ENCODE data around the gene RAB37.

The RAB37 gene

DNA sequence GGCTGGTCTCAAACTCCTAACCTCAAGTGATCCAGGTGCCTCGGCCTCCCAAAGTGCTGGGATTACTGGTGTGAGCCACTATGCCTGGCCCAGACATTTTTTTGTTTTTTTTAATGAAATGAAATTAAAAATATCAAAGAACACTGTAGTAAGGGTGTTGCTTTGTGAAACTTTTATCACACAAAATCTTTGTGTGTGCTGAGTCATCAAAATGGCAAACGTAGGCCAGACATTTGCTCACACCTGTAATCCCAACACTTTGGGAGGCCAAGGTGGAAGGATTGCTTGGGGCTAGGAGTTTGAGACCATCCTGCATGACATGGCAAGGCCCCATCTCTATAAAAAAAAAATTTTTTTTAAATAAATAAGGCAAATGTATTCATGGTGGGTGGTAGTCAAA, 29.4 kb downstream of the RAB37 start:
- H3K9me3 ChIP-seq (ENCODE audit: insufficient read depth, low read depth, low read length) = no peaks in the 10 kb centered on the region

DNA sequence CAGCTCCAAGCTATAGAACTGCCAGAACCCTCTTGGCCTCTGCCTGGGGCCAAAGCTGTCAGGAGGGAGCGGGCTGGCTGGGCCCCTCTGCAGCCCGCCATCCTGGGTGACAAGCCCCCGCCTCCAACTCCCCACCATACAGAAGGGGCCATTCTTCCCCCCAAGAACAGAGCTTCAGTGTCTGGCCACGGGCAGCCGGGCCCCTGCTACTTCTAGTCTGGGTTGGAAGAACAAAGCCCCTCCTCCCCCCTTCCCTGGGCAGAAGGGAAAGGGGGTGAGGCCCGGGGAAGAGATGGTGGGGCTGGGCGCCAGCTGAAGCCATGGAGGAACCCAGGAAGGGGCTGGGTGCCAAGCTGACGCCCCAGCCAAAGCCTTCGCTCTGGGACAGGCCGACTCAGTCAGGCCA, 30.1 kb downstream of the RAB37 start:
- Histone ChIP-seq H3K9ac (ENCODE audit: low read depth, low read length) (no peak overlapping the region), H3K27me3 (ENCODE audit: insufficient read depth, low read length) (no peaks in the 10 kb centered on the region), H3K9me3 (ENCODE audit: insufficient read depth, low read depth, low read length) (no peaks in the 10 kb centered on the region), H3K4me3 (ENCODE audit: low read length) (no peak overlapping the region), H3K27ac (ENCODE audit: low read depth, low read length) (no peak overlapping the region), H3K4me1 (ENCODE audit: insufficient read depth, low read length) (peaks cover 21% of the 10 kb centered on the region; the same call in 1 of the 2 replicates), H3K36me3 (ENCODE audit: insufficient read depth, low read length) (peaks cover 22% of the 10 kb centered on the region)
- WGBS = 94% methylated on average over 9 of the region's 10 CpGs

More for the DNA sequence above, 29.4 kb downstream of the RAB37 start:
- Histone ChIP-seq H3K27ac (ENCODE audit: low read depth, low read length) (no peak overlapping the region), H3K4me1 (ENCODE audit: insufficient read depth, low read length) (peaks cover 22% of the 10 kb centered on the region; the same call in 1 of the 2 replicates), H3K9ac (ENCODE audit: low read depth, low read length) (no peak overlapping the region), H3K27me3 (ENCODE audit: insufficient read depth, low read length) (no peaks in the 10 kb centered on the region), H3K36me3 (ENCODE audit: insufficient read depth, low read length) (peaks cover 15% of the 10 kb centered on the region), H3K4me3 (ENCODE audit: low read length) (no peak overlapping the region)
- 91% methylated on average over 1 of the region's 2 CpGs for WGBS

DNA sequence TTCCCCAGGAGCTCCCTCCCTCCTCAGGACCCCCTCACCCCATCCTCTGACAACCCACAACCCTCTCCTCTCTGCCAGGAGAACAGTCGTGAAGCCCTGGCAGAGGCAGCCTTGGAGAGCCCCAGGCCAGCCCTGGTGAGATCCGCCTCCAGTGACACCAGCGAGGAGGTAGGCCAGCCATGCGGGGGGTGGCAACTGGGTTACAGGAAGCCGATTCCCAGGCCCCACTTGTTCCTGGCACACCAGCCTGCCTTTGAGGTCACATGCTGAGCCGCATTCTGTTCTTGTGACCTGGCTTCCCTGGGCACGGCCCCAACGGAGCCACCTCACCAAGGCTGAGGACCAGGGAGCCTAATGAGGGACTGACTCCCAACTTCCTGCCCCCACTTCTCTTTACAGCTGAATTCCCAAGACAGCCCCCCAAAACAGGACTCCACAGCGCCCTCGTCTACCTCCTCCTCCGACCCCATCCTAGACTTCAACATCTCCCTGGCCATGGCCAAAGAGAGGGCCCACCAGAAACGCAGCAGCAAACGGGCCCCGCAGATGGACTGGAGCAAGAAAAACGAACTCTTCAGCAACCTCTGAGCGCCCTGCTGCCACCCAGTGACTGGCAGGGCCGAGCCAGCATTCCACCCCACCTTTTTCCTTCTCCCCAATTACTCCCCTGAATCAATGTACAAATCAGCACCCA, 31.2 kb downstream of the RAB37 start:
- Histone ChIP-seq H3K36me3 (ENCODE audit: insufficient read depth, low read length) (peaks cover 33% of the 10 kb centered on the region), H3K27me3 (ENCODE audit: insufficient read depth, low read length) (no peaks in the 10 kb centered on the region), H3K4me1 (ENCODE audit: insufficient read depth, low read length) (peaks cover 15% of the 10 kb centered on the region; the same call in 1 of the 2 replicates), H3K9me3 (ENCODE audit: insufficient read depth, low read depth, low read length) (no peaks in the 10 kb centered on the region), H3K27ac (ENCODE audit: low read depth, low read length) (no peak overlapping the region), H3K9ac (ENCODE audit: low read depth, low read length) (no peak overlapping the region), H3K4me3 (ENCODE audit: low read length) (no peak overlapping the region)
- 90% methylated on average over 17 of the region's 17 CpGs for WGBS

DNA sequence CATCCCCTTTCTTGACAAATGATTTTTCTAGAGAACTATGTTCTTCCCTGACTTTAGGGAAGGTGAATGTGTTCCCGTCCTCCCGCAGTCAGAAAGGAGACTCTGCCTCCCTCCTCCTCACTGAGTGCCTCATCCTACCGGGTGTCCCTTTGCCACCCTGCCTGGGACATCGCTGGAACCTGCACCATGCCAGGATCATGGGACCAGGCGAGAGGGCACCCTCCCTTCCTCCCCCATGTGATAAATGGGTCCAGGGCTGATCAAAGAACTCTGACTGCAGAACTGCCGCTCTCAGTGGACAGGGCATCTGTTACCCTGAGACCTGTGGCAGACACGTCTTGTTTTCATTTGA, 31.7 kb downstream of the RAB37 start:
- H3K4me1 ChIP-seq (ENCODE audit: insufficient read depth, low read length) = peaks cover 10% of the 10 kb centered on the region; the same call in 1 of the 2 replicates
- H3K36me3 ChIP-seq (ENCODE audit: insufficient read depth, low read length) = peaks cover 38% of the 10 kb centered on the region
- no peaks in the 10 kb centered on the region for H3K27me3 ChIP-seq (ENCODE audit: insufficient read depth, low read length)
- no peak overlapping the region for H3K27ac ChIP-seq (ENCODE audit: low read depth, low read length)
- 92% methylated on average over 7 of the region's 7 CpGs for WGBS
- no peak overlapping the region for H3K9ac ChIP-seq (ENCODE audit: low read depth, low read length)
- no peak overlapping the region for H3K4me3 ChIP-seq (ENCODE audit: low read length)
- no peaks in the 10 kb centered on the region for H3K9me3 ChIP-seq (ENCODE audit: insufficient read depth, low read depth, low read length)

DNA sequence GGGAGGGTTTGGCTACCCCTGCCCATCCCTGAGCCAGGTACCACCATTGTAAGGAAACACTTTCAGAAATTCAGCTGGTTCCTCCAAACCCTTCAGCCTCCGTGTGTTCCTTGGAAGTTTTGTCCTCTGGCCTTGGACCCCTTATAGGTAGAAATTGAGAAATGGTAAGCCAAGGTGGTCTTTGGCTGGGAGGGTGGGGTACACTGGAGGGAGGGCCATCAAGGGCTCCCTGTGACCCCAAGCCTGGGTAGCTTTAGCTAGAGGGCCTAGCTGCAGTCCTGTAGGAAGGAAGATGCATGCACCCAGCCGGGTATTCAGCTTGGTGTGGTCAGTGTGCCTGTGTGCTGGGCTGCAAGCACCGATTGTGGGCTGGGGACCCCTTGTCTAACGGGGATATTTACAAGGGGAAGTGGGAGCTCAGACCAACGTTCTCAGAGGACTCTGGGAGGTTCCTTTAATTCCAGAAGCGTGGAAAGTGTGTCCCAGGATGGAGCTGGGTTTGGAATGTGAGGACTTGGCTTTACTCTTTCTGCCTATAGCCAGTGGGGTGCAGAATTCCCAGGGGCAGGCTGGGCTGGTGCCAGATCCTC, 32.3 kb downstream of the RAB37 start:
- no peaks in the 10 kb centered on the region for H3K27me3 ChIP-seq (ENCODE audit: insufficient read depth, low read length)
- peaks cover 42% of the 10 kb centered on the region for H3K36me3 ChIP-seq (ENCODE audit: insufficient read depth, low read length)
- H3K9me3 ChIP-seq (ENCODE audit: insufficient read depth, low read depth, low read length) = no peaks in the 10 kb centered on the region
- H3K27ac ChIP-seq (ENCODE audit: low read depth, low read length) = no peak overlapping the region
- no peak overlapping the region for H3K4me3 ChIP-seq (ENCODE audit: low read length)
- WGBS = 87% methylated on average over 6 of the region's 6 CpGs
- H3K4me1 ChIP-seq (ENCODE audit: insufficient read depth, low read length) = peaks cover 6% of the 10 kb centered on the region; the same call in 1 of the 2 replicates
- H3K9ac ChIP-seq (ENCODE audit: low read depth, low read length) = no peak overlapping the region

DNA sequence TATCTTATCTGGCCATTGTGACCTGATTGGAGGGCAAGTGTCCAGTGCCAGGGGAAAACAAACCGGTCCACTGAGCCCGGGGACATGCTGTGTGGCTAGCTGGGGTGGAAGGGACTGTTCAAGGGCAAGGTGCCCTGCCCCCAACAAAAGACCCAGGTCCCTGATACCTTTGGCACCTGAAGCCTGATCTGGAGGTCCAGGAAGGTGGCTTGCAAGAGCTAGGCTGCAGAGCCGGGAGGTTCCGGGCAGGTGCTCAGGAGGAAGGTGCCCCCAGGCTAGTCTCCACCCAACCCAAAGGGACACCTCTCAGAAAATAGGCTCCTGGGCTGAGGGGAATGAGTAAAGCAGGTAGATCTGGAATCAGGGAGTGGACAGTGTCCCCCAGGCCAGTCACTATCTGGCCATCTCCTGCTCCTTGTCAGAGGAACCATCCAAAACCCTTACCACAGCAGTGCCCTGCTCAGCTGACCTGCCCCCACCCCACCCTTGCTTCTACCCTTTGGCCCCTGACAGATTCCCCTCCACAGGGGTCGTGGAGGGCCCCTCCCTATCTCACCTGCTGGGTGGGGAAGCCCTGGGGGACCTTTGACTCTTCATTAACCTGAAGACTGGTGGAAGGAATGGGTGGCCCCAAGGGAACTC, 32.9 kb downstream of the RAB37 start:
- Histone ChIP-seq H3K27me3 (ENCODE audit: insufficient read depth, low read length) (no peaks in the 10 kb centered on the region), H3K9me3 (ENCODE audit: insufficient read depth, low read depth, low read length) (no peaks in the 10 kb centered on the region), H3K9ac (ENCODE audit: low read depth, low read length) (no peak overlapping the region), H3K4me1 (ENCODE audit: insufficient read depth, low read length) (no peaks in the 10 kb centered on the region), H3K36me3 (ENCODE audit: insufficient read depth, low read length) (peaks cover 42% of the 10 kb centered on the region), H3K4me3 (ENCODE audit: low read length) (no peak overlapping the region), H3K27ac (ENCODE audit: low read depth, low read length) (no peak overlapping the region)
- 93% methylated on average over 5 of the region's 5 CpGs for WGBS

DNA sequence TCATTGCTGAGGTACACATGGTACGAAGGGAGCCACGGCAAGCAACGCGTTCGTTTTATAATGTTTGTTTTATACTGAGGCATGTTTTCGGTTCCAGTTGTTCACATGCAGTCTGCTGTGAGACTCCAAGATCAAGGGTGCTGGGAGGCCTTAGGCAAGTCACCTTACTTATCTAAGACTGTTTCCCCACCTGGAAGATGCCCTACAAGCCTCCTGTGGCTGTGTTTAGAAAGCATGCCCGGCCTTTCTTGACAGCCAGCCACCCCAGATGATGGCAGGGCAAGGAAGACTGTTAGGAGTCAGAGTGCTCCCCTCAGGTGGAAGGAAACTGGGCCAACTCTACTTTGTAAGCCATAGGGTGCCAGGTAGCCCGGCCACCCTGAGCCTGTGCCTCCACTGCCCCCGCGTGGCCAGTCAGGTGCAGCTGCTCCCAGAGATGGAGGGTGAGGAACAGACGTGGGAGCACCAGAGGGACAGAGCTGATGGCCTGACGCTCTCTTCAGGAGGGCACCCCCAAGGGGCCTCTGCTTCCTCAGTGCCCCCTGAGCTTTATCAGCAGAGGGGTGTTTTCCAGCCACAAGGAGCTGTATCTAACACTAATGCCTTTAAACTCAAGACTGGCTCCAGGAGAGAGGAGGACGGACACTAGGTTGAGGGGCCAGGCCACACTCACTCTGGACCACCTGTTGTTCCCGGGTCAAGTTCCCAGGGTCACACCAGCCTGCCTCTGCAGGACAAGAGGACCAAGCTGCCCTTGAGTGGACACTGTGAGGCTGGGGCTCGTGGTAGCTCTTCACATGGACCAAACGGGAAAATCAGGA, 33.7 kb downstream of the RAB37 start:
- no peaks in the 10 kb centered on the region for H3K9me3 ChIP-seq (ENCODE audit: insufficient read depth, low read depth, low read length)
- H3K4me1 ChIP-seq (ENCODE audit: insufficient read depth, low read length) = no peaks in the 10 kb centered on the region
- H3K27me3 ChIP-seq (ENCODE audit: insufficient read depth, low read length) = no peaks in the 10 kb centered on the region
- H3K4me3 ChIP-seq (ENCODE audit: low read length) = no peak overlapping the region
- H3K9ac ChIP-seq (ENCODE audit: low read depth, low read length) = no peak overlapping the region
- no peak overlapping the region for H3K27ac ChIP-seq (ENCODE audit: low read depth, low read length)
- 75% methylated on average over 16 of the region's 16 CpGs for WGBS
- peaks cover 42% of the 10 kb centered on the region for H3K36me3 ChIP-seq (ENCODE audit: insufficient read depth, low read length)

DNA sequence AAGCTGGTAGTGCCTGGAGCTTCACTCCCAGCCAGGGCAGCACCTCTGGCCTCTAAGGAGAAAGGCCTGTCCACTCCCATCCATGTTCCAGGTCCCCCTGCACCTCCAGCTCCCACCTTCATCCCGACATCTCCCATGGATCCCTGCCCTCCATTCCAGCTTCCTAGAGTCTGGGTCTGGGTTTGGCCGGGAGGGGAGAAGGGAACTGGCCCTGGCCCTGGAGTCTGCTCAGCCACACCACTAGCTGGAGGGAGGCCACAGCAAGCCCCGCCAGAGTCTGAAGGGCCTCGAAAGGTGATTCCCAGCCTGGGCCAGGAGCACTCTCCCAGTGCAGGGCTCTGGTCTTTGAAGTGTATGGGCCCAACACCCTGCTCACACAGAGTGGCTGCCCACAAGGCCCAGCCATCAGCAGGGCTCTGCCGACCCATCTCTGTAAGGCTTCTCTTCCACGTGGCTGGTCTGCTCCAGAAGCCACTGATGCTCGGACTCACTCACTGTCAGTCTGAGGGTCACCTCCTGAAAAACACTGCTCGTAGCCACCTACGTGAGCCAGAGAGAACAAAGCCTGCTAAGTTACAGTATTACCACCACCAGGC, 34.4 kb downstream of the RAB37 start:
- H3K4me3 ChIP-seq (ENCODE audit: low read length) = no peak overlapping the region
- H3K9me3 ChIP-seq (ENCODE audit: insufficient read depth, low read depth, low read length) = no peaks in the 10 kb centered on the region
- H3K27me3 ChIP-seq (ENCODE audit: insufficient read depth, low read length) = no peaks in the 10 kb centered on the region
- peaks cover 39% of the 10 kb centered on the region for H3K36me3 ChIP-seq (ENCODE audit: insufficient read depth, low read length)
- no peaks in the 10 kb centered on the region for H3K4me1 ChIP-seq (ENCODE audit: insufficient read depth, low read length)
- 91% methylated on average over 9 of the region's 9 CpGs for WGBS
- no peak overlapping the region for H3K27ac ChIP-seq (ENCODE audit: low read depth, low read length)
- no peak overlapping the region for H3K9ac ChIP-seq (ENCODE audit: low read depth, low read length)

DNA sequence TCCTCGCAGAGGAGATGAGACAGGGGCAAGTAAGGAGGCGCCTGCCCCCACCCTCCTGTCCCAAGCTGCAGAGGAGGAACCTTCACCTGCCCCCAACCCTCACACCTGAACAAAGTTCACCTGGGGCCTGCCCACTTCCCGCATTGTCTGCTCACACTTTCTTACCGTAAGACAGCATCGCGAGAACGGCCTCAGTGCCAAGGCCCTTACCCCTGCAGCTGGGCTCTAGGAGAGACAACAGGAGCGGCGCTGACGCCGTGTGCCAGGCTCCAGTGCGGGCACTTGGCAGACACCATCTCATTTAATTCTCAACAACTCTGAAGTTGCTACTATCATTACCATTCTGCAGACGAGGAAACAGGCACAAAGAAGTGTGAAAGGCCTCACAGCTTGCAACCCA, 35.0 kb downstream of the RAB37 start:
- H3K36me3 ChIP-seq (ENCODE audit: insufficient read depth, low read length) = peaks cover 39% of the 10 kb centered on the region
- H3K9me3 ChIP-seq (ENCODE audit: insufficient read depth, low read depth, low read length) = no peaks in the 10 kb centered on the region
- no peak overlapping the region for H3K27ac ChIP-seq (ENCODE audit: low read depth, low read length)
- H3K4me1 ChIP-seq (ENCODE audit: insufficient read depth, low read length) = 0 out of 2 replicates have a peak, but pooled peaks cover 3% of the 10 kb centered on the region
- no peaks in the 10 kb centered on the region for H3K27me3 ChIP-seq (ENCODE audit: insufficient read depth, low read length)
- H3K4me3 ChIP-seq (ENCODE audit: low read length) = no peak overlapping the region
- whole genome bisulfite sequencing = 92% methylated on average over 13 of the region's 13 CpGs
- no peak overlapping the region for H3K9ac ChIP-seq (ENCODE audit: low read depth, low read length)

DNA sequence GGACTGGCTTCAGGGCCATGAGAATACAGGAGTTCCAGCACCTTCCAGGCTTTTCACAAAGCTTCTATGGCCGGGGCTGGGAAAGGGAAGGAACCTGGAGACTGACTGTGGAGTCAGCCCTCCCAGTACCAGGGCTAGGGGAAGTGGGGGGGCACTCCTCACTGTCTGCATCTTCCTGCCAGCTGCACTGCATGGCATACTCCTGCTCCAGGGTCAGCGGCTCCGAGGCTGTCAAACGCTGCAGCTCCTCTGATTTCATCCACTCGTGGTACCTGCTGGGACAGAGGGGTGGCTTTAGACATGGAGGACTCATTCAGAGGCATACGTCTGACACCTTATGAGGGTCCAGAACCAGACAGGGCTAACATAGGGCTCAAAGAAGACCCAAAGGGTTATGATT, 36.4 kb downstream of the RAB37 start:
- 95% methylated on average over 6 of the region's 6 CpGs for WGBS
- H3K36me3 ChIP-seq (ENCODE audit: insufficient read depth, low read length) = peaks cover 39% of the 10 kb centered on the region
- H3K27me3 ChIP-seq (ENCODE audit: insufficient read depth, low read length) = no peaks in the 10 kb centered on the region
- H3K9me3 ChIP-seq (ENCODE audit: insufficient read depth, low read depth, low read length) = no peaks in the 10 kb centered on the region
- no peak overlapping the region for H3K4me3 ChIP-seq (ENCODE audit: low read length)
- 0 out of 2 replicates have a peak, but pooled peaks cover 5% of the 10 kb centered on the region for H3K4me1 ChIP-seq (ENCODE audit: insufficient read depth, low read length)
- no peak overlapping the region for H3K9ac ChIP-seq (ENCODE audit: low read depth, low read length)
- H3K27ac ChIP-seq (ENCODE audit: low read depth, low read length) = no peak overlapping the region

Data from HUES64 (cell line).